ENCODE data around the gene BAHD1.

The BAHD1 gene

DNA sequence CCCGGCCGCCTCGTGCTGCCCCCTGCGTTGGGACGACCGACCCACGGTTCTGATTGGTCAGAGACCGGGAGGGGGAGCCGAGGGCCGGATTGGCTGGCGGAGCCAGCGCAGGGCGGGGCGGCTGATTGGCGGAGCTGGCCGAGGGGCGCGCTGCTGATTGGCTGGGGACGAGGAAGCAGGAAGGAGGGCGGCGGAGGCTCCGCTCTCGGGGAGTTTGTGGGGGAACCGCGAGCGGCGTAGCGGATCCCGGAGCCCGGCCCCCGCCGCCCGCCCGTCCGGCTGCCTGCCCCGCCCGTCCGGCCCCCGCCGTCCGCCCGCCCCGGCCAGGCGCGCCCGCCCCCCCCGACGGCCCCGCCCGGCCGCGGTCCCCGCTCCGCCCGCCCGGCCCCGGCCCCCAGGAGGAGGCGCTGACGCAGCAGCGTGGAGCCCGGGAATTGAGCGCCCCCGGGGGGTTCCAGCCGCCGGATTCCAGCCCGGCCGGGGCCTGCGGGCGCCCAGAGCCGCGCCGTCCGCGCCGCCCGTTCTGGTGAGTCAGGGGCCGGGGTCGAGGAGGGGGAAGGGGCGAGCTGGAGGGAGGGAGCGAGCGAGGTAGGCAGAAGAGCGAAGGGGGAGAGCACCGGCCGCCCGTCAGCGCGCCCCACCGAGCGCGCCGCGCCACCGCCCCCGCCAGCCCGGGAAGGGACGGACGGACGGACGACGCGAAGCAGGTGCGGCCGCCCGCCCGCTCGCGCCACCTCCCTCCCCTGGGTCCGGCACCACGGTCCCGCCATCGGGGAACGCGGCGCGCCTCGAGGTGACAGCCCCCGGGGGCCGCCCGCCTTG lies at the start of gene BAHD1:
Gene BAHD1 (plus strand): TSS at position 211 of the 822 bp plus-strand sequence. CDS start 17,512 bp downstream, outside the sequence.
- DNase-seq: peak; percentile 27

DNA sequence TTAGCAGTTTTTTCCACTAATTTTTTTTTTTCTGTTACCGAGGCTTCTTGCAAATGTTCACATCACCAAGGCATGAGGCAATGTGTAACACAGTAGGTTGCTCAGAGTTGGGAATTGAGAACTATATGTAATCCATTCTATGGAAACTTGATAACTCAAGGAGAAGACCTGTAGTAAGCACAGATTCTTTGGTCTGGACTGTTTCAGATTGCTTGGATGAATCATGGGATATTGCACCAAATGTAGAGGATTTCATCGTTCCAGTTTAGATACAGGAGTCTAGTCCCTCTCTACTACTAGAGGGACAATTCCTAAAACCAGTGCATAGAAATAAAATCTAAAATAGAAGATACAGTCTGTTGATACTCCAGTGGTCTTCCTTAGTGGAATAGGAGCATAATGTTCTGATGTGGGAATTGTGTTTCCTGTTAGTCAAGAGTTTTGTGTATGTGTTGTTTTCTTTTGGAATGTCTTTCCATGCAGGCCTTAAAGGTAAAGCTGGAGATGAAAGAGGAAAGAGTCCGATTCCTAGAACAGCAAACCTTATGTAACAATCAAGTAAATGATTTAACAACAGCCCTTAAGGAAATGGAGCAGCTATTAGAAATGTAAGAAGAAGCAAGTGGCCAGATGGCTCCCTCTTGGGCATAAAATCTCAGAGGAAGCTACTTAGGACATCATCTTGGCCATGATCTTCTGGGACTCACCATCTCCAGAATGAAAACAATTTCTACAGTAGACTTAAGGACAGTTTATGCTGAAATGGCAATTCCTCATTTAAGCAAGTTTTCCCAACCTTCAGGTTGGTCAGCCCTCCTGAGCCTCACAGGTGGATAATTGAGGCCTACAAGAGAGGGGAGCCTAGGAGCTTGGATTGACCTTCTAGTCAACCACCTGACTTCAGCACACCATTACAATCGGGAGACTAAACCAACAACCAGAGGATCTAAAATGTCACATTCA lies 47.5 kb upstream of the BAHD1 start:
- DNase-seq: no peak

DNA sequence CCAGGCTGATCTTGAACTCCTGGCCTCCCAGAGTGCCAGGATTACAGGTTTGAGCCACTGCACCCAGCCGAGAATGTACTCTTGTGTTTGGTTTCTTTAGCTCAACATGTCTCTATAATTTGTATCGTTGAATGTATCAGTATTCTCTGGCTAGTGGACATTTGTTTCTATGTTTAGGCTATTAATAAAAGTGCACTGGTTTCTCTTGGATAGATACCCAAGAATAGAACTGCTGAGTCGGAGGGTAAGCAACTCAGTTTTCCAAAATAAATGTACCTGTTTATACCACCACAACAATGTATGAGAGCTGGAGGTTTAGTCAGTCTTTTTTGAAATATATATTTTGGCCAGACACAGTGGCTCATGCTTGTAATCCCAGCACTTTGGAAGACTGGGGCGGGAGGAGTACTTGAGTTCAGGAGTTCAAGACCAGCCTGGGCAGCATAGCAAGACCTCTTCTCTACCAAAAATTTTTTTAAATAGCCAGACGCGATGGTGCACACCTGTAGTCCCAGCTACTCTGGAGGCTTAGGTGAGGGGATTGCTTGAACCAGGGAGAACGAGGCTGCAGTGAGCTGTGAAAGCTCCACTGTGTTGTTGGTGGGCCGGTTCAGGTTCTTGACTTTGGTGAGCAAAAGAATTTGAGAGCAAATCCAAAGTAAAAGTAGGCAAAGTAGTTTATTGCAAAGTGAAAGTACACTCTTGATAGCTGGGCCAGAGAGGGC lies 42.9 kb upstream of the BAHD1 start:
- DNase-seq: no peak

DNA sequence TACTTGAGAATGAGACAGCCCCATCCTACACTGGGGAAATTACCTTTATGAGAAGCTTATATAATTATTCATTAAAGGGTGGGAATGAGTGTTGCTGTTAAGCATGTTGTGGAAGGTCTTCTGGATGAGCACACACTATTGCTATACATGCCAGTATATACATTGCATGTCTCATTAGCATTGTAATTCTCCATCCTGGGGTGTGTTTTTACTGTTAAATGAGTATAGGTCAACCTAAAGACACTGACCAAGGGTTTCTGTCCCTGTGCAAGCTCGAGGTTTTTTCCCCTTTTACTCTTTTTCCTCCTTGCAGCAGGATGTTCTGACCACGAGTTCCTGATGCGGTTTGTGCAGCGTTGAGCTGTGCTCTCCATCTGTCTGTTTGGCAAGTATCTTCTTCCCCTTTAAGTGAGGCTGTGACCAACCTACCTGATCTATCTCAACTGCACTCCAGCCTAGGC lies 42.3 kb upstream of the BAHD1 start:
- DNase-seq: peak; percentile 12

DNA sequence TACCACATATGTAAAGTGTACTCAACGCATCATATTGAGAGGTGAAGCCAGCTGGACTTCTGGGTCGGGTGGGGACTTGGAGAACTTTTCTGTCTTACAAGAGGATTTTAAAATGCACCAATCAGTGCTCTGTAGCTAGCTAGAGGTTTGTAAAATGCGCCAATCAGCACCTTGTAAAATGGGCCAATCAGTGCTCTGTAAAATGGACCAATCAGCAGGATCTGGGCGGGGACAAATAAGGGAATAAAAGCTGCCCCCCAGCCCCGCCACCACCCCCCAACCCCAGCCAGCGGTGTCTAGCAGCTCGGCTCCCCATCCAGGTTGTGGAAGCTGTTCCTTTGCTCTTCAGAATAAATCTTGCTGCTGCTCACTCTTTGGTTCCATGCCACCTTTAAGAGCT lies 41.4 kb upstream of the BAHD1 start:
- no peak for DNase-seq

DNA sequence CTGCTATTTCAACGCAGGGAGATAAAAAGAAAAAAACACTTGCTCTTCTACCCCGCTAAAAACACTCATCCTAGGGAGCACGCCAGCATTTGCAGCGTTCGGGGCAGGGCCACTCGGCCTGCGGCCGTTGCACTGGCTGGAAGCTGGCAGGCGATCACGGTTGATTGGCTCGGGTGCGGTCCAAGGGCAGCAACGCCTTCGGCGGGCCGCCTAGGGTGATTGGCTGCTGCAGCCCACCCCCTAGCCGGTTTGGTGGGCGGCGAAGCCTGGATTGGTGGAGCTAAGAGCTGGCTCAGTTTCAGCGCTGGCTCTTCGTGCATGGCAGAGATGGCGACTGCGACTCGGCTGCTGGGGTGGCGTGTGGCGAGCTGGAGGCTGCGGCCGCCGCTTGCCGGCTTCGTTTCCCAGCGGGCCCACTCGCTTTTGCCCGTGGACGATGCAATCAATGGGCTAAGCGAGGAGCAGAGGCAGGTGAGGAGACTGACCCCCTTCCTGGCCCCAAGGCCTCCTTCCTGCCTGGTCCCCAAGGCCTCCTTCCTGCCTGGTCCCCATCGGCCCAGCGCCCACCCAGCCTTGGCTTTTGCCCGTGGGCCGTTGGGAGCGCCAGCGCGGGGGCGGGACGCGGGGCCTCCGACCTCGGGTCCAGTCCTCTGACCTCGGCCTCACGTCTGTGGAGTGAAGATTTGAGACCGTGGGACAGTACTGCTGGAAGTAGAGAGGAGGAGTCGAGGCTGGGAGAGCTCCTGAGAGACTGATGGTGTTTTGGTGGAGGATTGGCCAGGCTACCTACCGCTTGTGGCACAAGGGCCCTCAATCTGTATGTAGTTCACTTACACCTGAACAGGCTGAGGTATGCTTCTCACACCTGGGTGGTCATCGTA lies 35.0 kb upstream of the BAHD1 start, which contains the start of gene IVD:
Gene IVD (plus strand): TSS at position 295 of the 881 bp plus-strand sequence. CDS start 33 bp downstream, at position 328.
- DNase-seq: peak; percentile 79

DNA sequence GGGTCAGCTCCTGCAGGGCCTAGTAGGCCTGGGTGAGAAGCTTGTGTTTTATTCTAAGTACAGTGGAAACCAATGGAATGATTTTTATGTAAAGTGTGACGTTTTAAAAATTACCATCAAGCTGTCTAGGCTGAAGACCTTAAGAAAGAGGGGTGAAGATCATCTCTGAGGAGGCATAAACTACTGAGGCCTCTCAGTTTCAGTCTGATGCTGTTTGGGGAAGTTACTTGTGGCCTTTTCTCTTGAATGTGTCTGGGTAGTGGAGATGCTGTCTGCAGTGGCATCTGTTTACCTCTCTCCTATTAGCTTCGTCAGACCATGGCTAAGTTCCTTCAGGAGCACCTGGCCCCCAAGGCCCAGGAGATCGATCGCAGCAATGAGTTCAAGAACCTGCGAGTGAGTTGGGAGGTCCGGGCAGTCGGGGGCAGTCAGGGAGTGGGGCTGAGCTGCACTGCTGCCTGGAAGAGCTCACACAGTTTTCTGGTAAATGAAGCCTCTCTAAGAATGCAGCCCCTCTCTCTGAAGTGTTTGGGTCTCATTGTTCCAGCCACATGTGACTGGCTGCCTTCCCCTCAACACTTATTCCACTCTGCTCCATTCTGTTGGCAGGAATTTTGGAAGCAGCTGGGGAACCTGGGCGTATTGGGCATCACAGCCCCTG lies 33.3 kb upstream of the BAHD1 start:
- DNase-seq: no peak

DNA sequence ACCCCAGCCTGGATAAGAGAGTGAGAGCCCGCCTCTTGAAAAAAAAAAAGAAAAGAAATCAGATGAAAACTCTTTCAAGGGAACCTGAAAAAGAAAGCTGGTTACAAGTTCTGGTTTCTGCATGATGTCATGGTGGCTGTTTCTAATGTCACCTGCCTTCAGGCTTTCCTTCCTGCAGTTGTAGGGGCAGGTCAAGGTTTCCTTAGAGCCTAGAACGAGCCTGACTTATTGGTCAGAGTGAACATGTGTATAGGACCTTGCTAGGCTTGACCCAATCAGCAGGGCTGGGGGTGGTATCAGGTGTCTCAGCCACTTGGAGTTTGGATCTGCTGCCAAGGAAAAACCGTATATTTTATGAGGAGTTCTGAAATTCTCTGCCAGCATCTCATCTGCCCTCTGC lies 31.4 kb upstream of the BAHD1 start:
- no peak for DNase-seq

DNA sequence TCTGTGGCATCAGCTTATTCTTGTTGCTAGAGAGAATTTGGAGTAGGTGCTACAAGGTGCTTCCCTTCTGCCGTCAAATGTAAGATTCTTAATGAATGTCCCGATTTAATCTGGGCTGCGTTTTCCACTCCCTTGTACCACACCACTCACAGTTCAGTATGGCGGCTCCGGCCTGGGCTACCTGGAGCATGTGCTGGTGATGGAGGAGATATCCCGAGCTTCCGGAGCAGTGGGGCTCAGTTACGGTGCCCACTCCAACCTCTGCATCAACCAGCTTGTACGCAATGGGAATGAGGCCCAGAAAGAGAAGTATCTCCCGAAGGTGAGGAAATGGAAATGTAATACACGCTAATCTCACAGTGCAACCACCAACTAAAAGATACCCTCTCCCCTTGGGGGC lies 30.3 kb upstream of the BAHD1 start:
- DNase-seq: no peak

DNA sequence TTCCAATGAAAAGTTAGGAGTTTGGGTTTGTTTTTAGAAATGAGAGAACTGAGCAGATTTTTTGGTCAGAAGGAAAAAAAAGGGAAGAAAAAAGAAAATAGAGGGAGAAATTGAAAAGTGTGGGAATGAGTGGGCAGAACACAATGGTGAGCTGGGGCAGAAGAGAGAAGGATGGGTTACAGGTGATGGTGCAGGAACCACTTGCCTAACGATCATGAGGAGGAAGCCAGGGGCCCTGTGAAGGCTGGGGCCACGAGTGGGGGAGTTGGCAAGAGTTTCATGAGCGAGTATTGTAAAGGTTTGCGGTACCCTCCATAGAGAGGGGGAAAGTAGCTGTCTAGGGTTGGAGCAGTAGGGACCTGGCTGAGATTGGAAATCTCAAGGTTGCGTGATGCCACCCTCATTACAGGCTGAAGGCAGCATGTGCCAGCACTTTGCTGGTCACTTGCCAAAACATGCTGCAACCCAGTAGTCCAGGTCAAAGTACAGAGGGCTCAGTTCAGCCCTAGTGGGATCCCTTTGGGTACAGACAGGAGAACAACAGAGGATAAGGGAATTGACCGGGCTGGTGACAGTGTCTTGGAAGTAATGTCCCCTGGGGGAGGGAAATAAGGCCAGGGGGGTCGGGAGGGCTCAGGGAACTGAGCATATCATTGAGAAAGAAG lies 28.5 kb upstream of the BAHD1 start:
- no peak for DNase-seq

DNA sequence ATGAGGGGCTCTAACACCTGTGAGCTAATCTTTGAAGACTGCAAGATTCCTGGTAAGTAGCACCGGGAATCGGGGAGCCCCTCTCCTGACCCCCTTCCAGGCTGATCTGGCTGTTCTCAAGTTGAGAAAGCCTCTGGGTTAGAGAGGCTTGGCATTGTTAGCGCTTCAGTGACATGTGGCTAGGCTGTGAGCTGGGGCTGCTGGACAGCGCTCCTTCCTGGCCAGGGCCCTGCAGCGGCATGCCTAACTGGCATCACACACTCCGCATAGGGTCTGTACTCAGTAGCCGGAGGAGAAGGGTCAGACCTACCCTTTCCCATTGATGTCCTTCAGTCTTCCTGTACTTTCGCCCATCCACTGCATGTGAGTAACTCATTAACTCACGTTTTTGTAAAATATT lies 27.7 kb upstream of the BAHD1 start:
- no peak for DNase-seq

DNA sequence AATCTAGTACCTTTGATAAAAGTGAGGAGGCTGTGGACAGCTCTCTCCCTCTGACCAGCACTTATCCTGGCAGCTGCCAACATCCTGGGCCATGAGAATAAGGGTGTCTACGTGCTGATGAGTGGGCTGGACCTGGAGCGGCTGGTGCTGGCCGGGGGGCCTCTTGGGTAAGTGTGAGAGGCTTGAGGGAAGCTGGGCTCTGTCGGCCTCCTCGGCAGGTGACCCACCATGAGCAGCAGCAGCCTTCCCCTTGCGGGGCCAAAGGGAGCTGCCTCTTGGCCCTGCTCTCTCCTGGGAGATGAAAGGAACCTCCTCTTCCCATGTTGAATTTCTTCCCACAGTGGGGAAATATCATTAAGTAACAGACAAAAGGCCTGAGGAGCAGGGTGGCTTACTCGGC lies 25.9 kb upstream of the BAHD1 start:
- no peak for DNase-seq

DNA sequence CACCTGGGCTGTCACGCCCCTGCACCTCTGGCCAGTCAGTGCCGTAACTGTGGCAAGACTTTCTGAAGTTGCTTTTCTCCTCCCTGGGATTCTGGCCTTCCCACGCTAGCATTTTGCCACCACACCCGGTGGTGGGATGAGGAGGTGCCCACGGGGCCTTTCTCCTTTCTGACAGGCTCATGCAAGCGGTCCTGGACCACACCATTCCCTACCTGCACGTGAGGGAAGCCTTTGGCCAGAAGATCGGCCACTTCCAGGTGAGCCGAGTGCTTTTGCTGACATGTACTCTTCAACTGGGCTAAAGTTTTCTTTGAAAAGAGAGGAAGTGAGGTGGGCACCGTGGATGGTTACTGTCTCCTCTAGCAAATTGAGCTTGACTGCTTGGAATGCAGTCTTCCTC lies 25.5 kb upstream of the BAHD1 start:
- no peak for DNase-seq

DNA sequence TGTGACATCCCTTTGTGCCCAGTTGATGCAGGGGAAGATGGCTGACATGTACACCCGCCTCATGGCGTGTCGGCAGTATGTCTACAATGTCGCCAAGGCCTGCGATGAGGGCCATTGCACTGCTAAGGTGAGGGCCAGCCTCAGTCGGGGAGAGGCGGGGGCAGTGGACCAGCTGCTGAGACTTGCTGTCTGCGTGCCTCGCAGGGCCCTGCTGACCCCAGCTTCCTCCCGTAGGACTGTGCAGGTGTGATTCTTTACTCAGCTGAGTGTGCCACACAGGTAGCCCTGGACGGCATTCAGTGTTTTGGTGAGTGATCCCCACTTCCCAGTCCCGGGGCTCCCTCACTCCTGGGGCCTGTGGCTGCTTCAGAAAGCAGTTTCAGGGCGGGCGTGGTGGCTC lies 24.7 kb upstream of the BAHD1 start:
- no peak for DNase-seq

DNA sequence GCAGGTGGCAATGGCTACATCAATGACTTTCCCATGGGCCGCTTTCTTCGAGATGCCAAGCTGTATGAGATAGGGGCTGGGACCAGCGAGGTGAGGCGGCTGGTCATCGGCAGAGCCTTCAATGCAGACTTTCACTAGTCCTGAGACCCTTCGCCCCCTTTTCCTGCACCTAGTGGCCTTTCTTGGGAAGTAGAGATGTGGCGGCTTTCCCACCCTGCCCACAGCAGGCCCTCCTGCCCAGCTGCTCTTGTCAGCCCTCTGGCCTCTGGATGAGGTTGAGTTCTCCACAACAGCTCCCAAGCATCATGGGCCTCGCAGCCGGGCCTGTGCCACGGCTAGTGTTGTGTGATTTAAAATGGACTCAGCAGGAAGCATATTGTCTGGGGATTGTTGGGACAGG lies 22.6 kb upstream of the BAHD1 start:
- DNase-seq: no peak

DNA sequence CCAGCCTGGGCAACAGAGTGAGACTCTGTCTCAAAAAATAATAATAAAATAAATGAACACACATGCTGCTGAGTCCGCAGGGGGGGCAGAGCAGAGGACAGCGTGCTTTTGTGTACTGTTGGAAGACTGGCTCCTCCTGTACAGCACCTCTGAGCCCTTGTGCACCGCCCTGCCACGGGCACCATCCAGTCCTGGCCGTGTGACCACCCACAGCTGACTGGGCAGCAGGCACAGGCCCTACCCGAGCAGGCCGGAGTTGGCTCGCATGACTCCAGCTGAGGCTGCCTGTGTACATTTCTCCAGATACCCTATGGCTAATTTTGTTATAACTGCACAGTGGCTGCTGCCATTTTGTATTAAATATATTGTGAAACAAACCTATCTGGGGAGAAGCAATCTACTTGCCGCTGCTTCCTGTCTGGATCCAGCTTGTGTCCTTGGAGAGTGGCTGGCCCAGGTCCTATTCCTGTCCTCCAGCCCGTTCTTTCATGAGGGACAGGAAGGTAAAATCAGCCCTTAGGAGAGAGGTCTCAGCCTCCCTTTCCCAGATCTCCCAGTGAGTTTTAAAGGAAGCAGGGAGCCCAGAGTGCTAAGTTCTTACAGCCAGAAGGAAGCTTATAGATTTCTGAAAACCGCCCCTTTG lies 20.6 kb upstream of the BAHD1 start:
- DNase-seq: no peak

DNA sequence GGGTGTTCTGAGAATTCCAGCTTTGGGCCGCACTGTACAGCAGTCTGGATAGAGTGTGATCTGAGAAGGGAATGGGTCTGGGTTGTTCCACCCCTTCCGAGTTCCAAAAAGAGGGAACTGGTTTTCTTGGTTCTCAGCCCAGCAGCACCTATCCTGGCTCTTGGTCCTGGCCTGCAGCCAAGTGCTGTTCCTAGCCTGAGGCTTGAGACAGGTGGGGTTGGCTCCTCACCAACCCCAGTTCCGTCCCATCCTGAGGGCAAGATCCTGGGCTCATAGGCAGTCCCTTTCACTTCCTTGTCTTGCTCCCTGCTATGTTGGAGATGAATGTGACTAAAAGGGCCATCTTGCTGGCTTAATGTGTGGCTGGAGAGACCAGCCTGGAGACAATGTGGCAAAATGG lies 20.0 kb upstream of the BAHD1 start:
- no peak for DNase-seq

DNA sequence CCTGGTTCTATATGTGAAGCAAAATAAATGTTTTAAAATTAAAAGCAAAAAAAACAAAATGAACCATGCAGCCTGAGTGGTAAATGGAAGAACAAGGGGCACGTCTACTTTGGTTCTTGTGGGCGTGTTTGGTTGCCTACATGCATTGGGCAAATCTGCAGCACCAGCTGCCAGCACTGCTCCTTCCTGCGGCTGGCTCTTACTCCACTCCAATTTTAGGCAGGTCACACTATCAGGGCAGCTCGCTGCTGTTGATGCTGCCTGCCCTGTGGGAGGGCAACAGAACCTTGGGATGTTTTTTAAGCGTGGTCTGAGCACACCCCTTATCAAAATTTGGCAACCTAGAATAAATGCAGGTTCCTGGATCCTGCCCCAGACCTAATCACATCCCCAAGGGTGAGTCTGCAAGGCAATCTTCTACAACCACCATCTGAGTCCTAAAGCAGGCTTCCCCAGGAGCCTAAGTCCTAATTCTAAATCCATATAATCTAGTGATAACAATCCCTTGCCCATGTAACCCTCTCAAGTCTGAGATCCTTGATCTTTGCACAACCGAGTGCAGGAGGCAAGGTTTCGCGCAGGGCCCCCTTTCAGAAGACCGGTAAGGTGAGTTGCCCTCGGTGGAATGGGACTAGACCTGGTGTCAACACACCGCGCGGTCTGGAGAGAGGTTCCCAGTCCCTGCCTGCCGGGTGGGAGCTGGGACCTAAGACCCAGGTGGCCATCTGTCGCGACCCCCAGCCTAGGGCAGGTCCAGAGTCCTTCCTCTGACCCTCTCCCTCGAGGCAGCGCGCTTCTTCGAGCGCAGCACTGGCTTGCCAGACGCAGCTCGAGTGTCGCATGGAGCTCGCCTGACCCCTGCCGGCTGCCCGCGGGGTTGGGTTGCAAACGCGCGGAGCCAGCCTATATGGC lies 19.3 kb upstream of the BAHD1 start:
- no peak for DNase-seq

DNA sequence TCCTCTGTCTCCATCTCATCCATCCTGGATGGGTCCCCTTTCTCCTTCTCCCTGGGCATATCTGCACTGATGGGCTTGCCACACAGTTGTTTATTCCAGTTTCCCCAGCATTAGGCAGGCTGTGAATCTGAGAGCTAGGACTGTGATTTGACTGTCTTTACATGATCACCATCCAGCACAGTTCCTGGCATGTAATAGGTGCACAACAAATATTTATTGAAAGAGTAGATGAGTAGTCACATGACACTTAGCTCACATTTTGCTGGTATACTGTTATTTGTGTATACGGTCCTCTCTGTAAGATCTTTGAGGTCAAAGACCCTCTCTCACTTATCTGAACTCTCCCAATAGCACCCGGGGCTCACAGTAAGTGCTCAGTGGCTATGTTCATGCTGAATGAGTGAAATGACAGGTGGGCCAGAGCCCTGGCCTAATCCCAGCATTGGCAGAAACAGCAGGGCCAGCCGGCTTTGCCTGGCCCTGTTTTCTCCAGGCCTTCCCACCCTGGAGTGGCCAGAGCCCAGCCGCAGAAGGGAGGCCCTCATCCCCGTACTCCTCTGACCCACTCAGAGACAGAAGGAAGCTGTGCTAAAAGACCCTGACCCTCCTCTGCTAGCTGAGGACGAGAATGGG lies 16.2 kb upstream of the BAHD1 start:
- no peak for DNase-seq
